Measurements from ENCODE around the gene PPP1R3D. TPM values are rescaled to one million over a fixed set of nuclear protein-coding genes. Genes with fewer than 3 reads are reported as not detected.

PPP1R3D gene
- total and polyA plus RNA-seq, 2 of the 8 experiments (the other 6 are each of a cell fraction or from before 2014, with no cell fraction given), result 1.4 to 3.9 TPM

GRCh38 chr20:59920944-59921343 is 19.2 kb downstream of the PPP1R3D start:
- ChIA-PET POLR2A (ENCODE audit: partially characterized antibody) (no interaction called here), CTCF (ENCODE audit: partially characterized antibody) (no interaction called here)
- no peaks in the 10 kb centered on the region for H4K20me1 ChIP-seq (replicated peaks in 1 of 2; ENCODE audit: control insufficient read depth in 1 of 2, insufficient read depth in 2 of 2, low read length in 2 of 2)
- H3K27ac ChIP-seq (ENCODE audit: low read depth, low read length), result no peak overlapping the region
- H3K4me3 ChIP-seq (ENCODE audit: extremely low read depth in 1 of 4, insufficient read depth in 2 of 4, low read depth in 3 of 4, low read length in 4 of 4), result no peak overlapping the region
- no peak overlapping the region for H3K23ac ChIP-seq (ENCODE audit: insufficient read length)
- H3K4me1 ChIP-seq (replicated peaks in 1 of 4; ENCODE audit: control insufficient read depth in 3 of 4, insufficient read depth in 4 of 4, low read length in 3 of 4), result no peaks in the 10 kb centered on the region
- no peak overlapping the region for H2AK5ac ChIP-seq (ENCODE audit: low read depth, low read length)
- H2BK20ac ChIP-seq (ENCODE audit: low read length), result no peak overlapping the region
- no peak overlapping the region for H4K8ac ChIP-seq (ENCODE audit: extremely low read depth, insufficient read depth, low read length)
- H3K36me3 ChIP-seq (ENCODE audit: control insufficient read depth in 2 of 4, insufficient read depth in 4 of 4, low read length in 3 of 4), result no peaks in the 10 kb centered on the region
- H4K91ac ChIP-seq (replicated peaks; ENCODE audit: insufficient read length, low read length), result no peak overlapping the region
- H2BK12ac ChIP-seq (ENCODE audit: low read depth, low read length), result no peak overlapping the region
- no peak overlapping the region for H3K4ac ChIP-seq (replicated peaks; ENCODE audit: insufficient read length, low read depth, low read length)
- H2BK15ac ChIP-seq (ENCODE audit: low read length), result no peak overlapping the region
- no peaks in the 10 kb centered on the region for H3K79me1 ChIP-seq (ENCODE audit: low read depth, low read length)
- DNase-seq (ENCODE audit: low read depth in 1 of 2, low spot score in 2 of 2), result no peak
- H3K23me2 ChIP-seq (ENCODE audit: low read depth, low read length), result no peaks in the 10 kb centered on the region
- H4K5ac ChIP-seq (ENCODE audit: insufficient read length, low read depth, low read length), result no peak overlapping the region
- no peak overlapping the region for H3K18ac ChIP-seq (ENCODE audit: extremely low read depth, low read length)
- H3K56ac ChIP-seq (replicated peaks; ENCODE audit: insufficient read length, low read depth, low read length), result no peak overlapping the region
- H3K9ac ChIP-seq (replicated peaks in 1 of 4; ENCODE audit: extremely low read depth in 1 of 4, low read depth in 3 of 4, low read length in 3 of 4), result no peak overlapping the region
- no peak overlapping the region for H3K4me2 ChIP-seq (ENCODE audit: insufficient read depth in 1 of 2, low read depth in 2 of 2, low read length in 2 of 2)
- H3K27me3 ChIP-seq (replicated peaks in 1 of 4; ENCODE audit: control insufficient read depth in 3 of 4, extremely low read depth in 1 of 4, insufficient read depth in 3 of 4, low read length in 3 of 4), result peaks cover 0 to 1% (median 0%) of the 10 kb centered on the region in 4 experiments; a peak in 1 of 7 replicates
- no peak overlapping the region for H2BK5ac ChIP-seq (ENCODE audit: low read depth, low read length)
- H3K79me2 ChIP-seq (ENCODE audit: control insufficient read depth in 1 of 2, insufficient read depth in 2 of 2, low read length in 2 of 2), result no peaks in the 10 kb centered on the region
- H2AFZ ChIP-seq (ENCODE audit: low read length), result no peak overlapping the region
- no peak for FAIRE-seq
- no peak overlapping the region for H2BK120ac ChIP-seq (replicated peaks; ENCODE audit: low read depth, low read length)
- H3K14ac ChIP-seq (ENCODE audit: insufficient read length), result no peak overlapping the region
- no peaks in the 10 kb centered on the region for H3K9me3 ChIP-seq (ENCODE audit: insufficient read depth in 2 of 2, low read depth in 1 of 2, low read length in 1 of 2)
- TF ChIP-seq HDAC2 (IDR thresholded peaks at IDR 0.05; ENCODE audit: borderline replicate concordance in 1 of 2, low read depth in 2 of 2, low read length in 2 of 2) (no peak), MAX (IDR thresholded peaks at IDR 0.05) (no peak), CTBP2 (IDR thresholded peaks at IDR 0.05; ENCODE audit: borderline replicate concordance, insufficient read depth, insufficient read length, low read length) (no peak), CTCF (IDR thresholded peaks at IDR 0.05; ENCODE audit: control extremely low read depth in 1 of 3, insufficient read depth in 1 of 3, low read depth in 1 of 3, low read length in 3 of 3) (no peak), KDM4A (IDR thresholded peaks at IDR 0.05; ENCODE audit: low read depth, low read length, severe bottlenecking) (no peak), SUZ12 (IDR thresholded peaks at IDR 0.05; ENCODE audit: low read length) (no peak), USF2 (IDR thresholded peaks at IDR 0.05; ENCODE audit: low read length) (no peak), EGR1 (IDR thresholded peaks at IDR 0.05; ENCODE audit: borderline replicate concordance, low read depth, low read length) (no peak), JUN (IDR thresholded peaks at IDR 0.05; ENCODE audit: low read depth, low read length) (no peak), RBBP5 (IDR thresholded peaks at IDR 0.05; ENCODE audit: borderline replicate concordance, low read depth, low read length) (no peak), POU5F1 (IDR thresholded peaks at IDR 0.05; ENCODE audit: low read depth, low read length) (no peak)

All from H1 (cell line).